Measurements from ENCODE around the gene NAP1L1.

The NAP1L1 gene

GRCh38 chr12:76010732-76011458 lies 73.6 kb downstream of the NAP1L1 start:
- TF ChIP-seq, protein P1, sequence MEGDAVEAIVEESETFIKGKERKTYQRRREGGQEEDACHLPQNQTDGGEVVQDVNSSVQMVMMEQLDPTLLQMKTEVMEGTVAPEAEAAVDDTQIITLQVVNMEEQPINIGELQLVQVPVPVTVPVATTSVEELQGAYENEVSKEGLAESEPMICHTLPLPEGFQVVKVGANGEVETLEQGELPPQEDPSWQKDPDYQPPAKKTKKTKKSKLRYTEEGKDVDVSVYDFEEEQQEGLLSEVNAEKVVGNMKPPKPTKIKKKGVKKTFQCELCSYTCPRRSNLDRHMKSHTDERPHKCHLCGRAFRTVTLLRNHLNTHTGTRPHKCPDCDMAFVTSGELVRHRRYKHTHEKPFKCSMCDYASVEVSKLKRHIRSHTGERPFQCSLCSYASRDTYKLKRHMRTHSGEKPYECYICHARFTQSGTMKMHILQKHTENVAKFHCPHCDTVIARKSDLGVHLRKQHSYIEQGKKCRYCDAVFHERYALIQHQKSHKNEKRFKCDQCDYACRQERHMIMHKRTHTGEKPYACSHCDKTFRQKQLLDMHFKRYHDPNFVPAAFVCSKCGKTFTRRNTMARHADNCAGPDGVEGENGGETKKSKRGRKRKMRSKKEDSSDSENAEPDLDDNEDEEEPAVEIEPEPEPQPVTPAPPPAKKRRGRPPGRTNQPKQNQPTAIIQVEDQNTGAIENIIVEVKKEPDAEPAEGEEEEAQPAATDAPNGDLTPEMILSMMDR (IDR thresholded peaks at IDR 0.05; ENCODE audit: low read depth, low read length) = no peak
- no peak overlapping the region for H3K4me3 ChIP-seq (ENCODE audit: low read depth, low read length)

GRCh38 chr12:76008428-76008827 lies 76.1 kb downstream of the NAP1L1 start:
- H3K4me3 ChIP-seq (ENCODE audit: low read depth, low read length) = no peak overlapping the region
- TF ChIP-seq, protein P1 (IDR thresholded peaks at IDR 0.05; ENCODE audit: low read depth, low read length) = no peak

DNA sequence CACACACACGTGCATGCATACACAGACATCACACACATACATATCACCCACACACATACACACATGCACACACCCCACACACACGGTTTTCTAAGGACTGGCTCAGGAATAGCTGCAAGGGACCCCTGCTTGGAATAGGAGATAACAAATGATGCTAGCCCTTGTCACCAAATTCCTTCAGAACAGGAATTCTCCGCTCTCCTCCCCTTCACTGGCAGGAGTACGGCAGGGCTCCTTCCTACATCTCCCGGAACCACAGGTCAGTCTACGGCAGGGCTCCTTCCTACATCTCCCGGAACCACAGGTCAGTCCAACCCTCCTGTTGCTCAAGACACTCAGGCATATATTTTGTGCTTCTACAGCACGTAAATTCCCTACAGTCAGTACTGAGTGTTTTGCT lies 76.8 kb downstream of the NAP1L1 start:
- H3K4me3 ChIP-seq (ENCODE audit: low read depth, low read length) = no peak overlapping the region
- TF ChIP-seq, protein P1 (IDR thresholded peaks at IDR 0.05; ENCODE audit: low read depth, low read length) = no peak

GRCh38 chr12:76006028-76006925 lies 78.2 kb downstream of the NAP1L1 start:
- H3K4me3 ChIP-seq (ENCODE audit: low read depth, low read length) = no peak overlapping the region
- TF ChIP-seq, protein P1 (IDR thresholded peaks at IDR 0.05; ENCODE audit: low read depth, low read length) = no peak

DNA sequence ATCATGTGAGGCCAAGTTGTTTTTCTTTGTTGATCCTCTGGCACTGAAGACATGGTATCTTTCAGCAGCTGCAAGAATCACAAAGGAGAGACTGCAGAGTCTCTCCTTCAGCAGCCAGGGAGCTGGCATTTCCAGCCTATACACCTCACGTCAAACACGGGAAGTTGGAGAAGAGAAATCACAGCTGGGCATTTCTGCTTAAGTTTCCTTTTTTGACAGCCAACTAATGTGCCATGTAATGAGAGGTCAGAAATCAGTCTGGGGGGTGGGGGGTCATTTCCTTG lies 81.2 kb downstream of the NAP1L1 start:
- H3K4me3 ChIP-seq (ENCODE audit: low read depth, low read length) = no peak overlapping the region
- TF ChIP-seq, protein P1 (IDR thresholded peaks at IDR 0.05; ENCODE audit: low read depth, low read length) = no peak

GRCh38 chr12:76002598-76003354 lies 81.7 kb downstream of the NAP1L1 start:
- H3K4me3 ChIP-seq (ENCODE audit: low read depth, low read length) = no peak overlapping the region
- TF ChIP-seq, protein P1 (IDR thresholded peaks at IDR 0.05; ENCODE audit: low read depth, low read length) = no peak

All from WI38 (cell line).